ENCODE measurements around the gene FGD2. TPM values are rescaled to one million over a fixed set of nuclear protein-coding genes. Genes with fewer than 3 reads are reported as not detected.

FGD2 gene
- total and polyA plus RNA-seq, 2 experiments from 2014 or later: 0.13 to 0.14 TPM

GRCh38 chr6:37053683-37054082 is 48.2 kb downstream of the FGD2 start:
- H3K27ac ChIP-seq (ENCODE audit: low read depth): no peak overlapping the region
- H3K79me2 ChIP-seq (replicated peaks; ENCODE audit: insufficient read depth): no peaks in the 10 kb centered on the region
- DNase-seq (ENCODE audit: low spot score) (no peak), ATAC-seq (no peak)
- H3F3A ChIP-seq (replicated peaks; ENCODE audit: low read depth): peaks cover 32% of the 10 kb centered on the region; the same call in 1 of the 2 replicates
- Mint-ChIP-seq H3K36me3 (ENCODE audit: low read depth) (no peaks in the 10 kb centered on the region; the same call in 2 of the 3 replicates), H3K4me1 (peaks cover 42% of the 10 kb centered on the region), H3K4me3 (no peak overlapping the region), H3K27me3 (ENCODE audit: insufficient read depth, low read depth, poor library complexity) (peaks cover 7% of the 10 kb centered on the region), H3K27ac (no peak overlapping the region), H3K9me3 (no peaks in the 10 kb centered on the region)
- H3K9me2 ChIP-seq (ENCODE audit: insufficient read depth): no peaks in the 10 kb centered on the region
- H4K20me1 ChIP-seq (replicated peaks; ENCODE audit: insufficient read depth): no peaks in the 10 kb centered on the region
- peaks cover 30% of the 10 kb centered on the region for H3K4me1 ChIP-seq (ENCODE audit: insufficient read depth)
- no peaks in the 10 kb centered on the region for H3K27me3 ChIP-seq (ENCODE audit: insufficient read depth)
- no peaks in the 10 kb centered on the region; the same call in 1 of the 2 replicates for H3K36me3 ChIP-seq (ENCODE audit: insufficient read depth)
- no peak overlapping the region for H3K4me3 ChIP-seq
- no peak overlapping the region for H3K4me2 ChIP-seq
- no peak for TF ChIP-seq CTCF (conservative IDR thresholded peaks at IDR 0.05; ENCODE audit: low read depth in 2 of 2)
- TF ChIP-seq ETS1 (IDR thresholded peaks at IDR 0.05): no peak
- TF ChIP-seq CREB1 (CRISPR knock-in tag; IDR thresholded peaks at IDR 0.05; ENCODE audit: low read depth): no peak
- no peak for TF ChIP-seq ZNF331 (CRISPR knock-in tag; IDR thresholded peaks at IDR 0.05; ENCODE audit: low read depth)
- no peak for TF ChIP-seq POLR2AphosphoS5 (IDR thresholded peaks at IDR 0.05; ENCODE audit: low read depth)
- H2AFZ ChIP-seq: no peak overlapping the region

GRCh38 chr6:37054171-37054570 is 48.7 kb downstream of the FGD2 start:
- ATAC-seq (no peak), DNase-seq (ENCODE audit: low spot score) (no peak)
- no peaks in the 10 kb centered on the region for H3K36me3 ChIP-seq (ENCODE audit: insufficient read depth)
- peaks cover 33% of the 10 kb centered on the region; the same call in 1 of the 2 replicates for H3F3A ChIP-seq (replicated peaks; ENCODE audit: low read depth)
- no peak overlapping the region for H3K4me2 ChIP-seq
- no peaks in the 10 kb centered on the region for H3K9me3 Mint-ChIP-seq
- H4K20me1 ChIP-seq (replicated peaks; ENCODE audit: insufficient read depth): no peaks in the 10 kb centered on the region
- H3K27me3 ChIP-seq (ENCODE audit: insufficient read depth): no peaks in the 10 kb centered on the region
- no peak overlapping the region for H3K27ac Mint-ChIP-seq
- no peaks in the 10 kb centered on the region; the same call in 2 of the 3 replicates for H3K36me3 Mint-ChIP-seq (ENCODE audit: low read depth)
- H3K9me2 ChIP-seq (ENCODE audit: insufficient read depth): no peaks in the 10 kb centered on the region
- H3K4me3 Mint-ChIP-seq: no peak overlapping the region
- H2AFZ ChIP-seq: no peak overlapping the region
- H3K4me1 Mint-ChIP-seq: peaks cover 40% of the 10 kb centered on the region
- no peaks in the 10 kb centered on the region for H3K79me2 ChIP-seq (replicated peaks; ENCODE audit: insufficient read depth)
- H3K27me3 Mint-ChIP-seq (ENCODE audit: insufficient read depth, low read depth, poor library complexity): peaks cover 7% of the 10 kb centered on the region
- peaks cover 30% of the 10 kb centered on the region for H3K4me1 ChIP-seq (ENCODE audit: insufficient read depth)
- H3K4me3 ChIP-seq: no peak overlapping the region
- H3K27ac ChIP-seq (ENCODE audit: low read depth): no peak overlapping the region
- TF ChIP-seq REST (IDR thresholded peaks at IDR 0.05; ENCODE audit: unreplicated experiment) (no peak), ETS1 (IDR thresholded peaks at IDR 0.05) (no peak), ZNF331 (CRISPR knock-in tag; IDR thresholded peaks at IDR 0.05; ENCODE audit: low read depth) (no peak), POLR2AphosphoS5 (IDR thresholded peaks at IDR 0.05; ENCODE audit: low read depth) (no peak), EZH2 (IDR thresholded peaks at IDR 0.05; ENCODE audit: low read depth, unreplicated experiment) (no peak), EZH2phosphoT487 (IDR thresholded peaks at IDR 0.05; ENCODE audit: unreplicated experiment) (no peak), CTCF (conservative IDR thresholded peaks at IDR 0.05; ENCODE audit: low read depth in 2 of 2) (no peak)
